H1 (cell line): ENCODE results near the gene CAPN8. TPM values are rescaled to one million over a fixed set of nuclear protein-coding genes. Genes with fewer than 3 reads are reported as not detected.

Source experiments
- CHD1 ChIP-seq: IDR thresholded peaks from 2 replicates; pipeline ENCODE4 v1.6.1; 2012; ENCODE audit warnings: low read depth, low read length, improper control_type of control experiment
- POLR2A ChIP-seq, 2 experiments: IDR thresholded peaks; 1 replicate in 1 of 2; 2 replicates in 1 of 2; pipeline ENCODE4 v1.6.1; 2011; ENCODE audit warnings: low read depth in 2 of 2, low read length in 2 of 2, mild to moderate bottlenecking in 2 of 2; ENCODE audit errors: control extremely low read depth in 1 of 2
- SRF ChIP-seq: IDR thresholded peaks from 2 replicates; pipeline ENCODE4 v1.6.1; 2011; ENCODE audit warnings: mild to moderate bottlenecking, low read depth, low read length, moderate library complexity
- polyA plus RNA-seq, 7 experiments: library from polyadenylated mRNA; depleted of rRNA in 3 of 7; stranded (reverse) in 5 of 7; unstranded in 2 of 7; fragments of >200 nt in 5 of 7; fragments of 200-250 nt in 2 of 7; gene quantifications; 1 replicate in 5 of 7; 2 replicates in 1 of 7; 4 replicates in 1 of 7; pipeline versions ENCODE4 v1.2.1 to v1.2.3, GENCODE V29; 2011 to 2013; ENCODE audit warnings: missing spikeins in 2 of 7, mixed read lengths in 2 of 7
- total RNA-seq: library from RNA; stranded (reverse); fragmentation: NEBNext Ultra II Directional; extraction: Animal tissue kit (Norgen Biotek cat#: 25700); gene quantifications from 2 replicates; pipeline ENCODE4 v1.2.1, GENCODE V29; 2021

The CAPN8 gene
- total and polyA plus RNA-seq, 2 of the 8 experiments (the other 6 are each of a cell fraction or from before 2014, with no cell fraction given) = 0.20 to 0.26 TPM

DNA sequence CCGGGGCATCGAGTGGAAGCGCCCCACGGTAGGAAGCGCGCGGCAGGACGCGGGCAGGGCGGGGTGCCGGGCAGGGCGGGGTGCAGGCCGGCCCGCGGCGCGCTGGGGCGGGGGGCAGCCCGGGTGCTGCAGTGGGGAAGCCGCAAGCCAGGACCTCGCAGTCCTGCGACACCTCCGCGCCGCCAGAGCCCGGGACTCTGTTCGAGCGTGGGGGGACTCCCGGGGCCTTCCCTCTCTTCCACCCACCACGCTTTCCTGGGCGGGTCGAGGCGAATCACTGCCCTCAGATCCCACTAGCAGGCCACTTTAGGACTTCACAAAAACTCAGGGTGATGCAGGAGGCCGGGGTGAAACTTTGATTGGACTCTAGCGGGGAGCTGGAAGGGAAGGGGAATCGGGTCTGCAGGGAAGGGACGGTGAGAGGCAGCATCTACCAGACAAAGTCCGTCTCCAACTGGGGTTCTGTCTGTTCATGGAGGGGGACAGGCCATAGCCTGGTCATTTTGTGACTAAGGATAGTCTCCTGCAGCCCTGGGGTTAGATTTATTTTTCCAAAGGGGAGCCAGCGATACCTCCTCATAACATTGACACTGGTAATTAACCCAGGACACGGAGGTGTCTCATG, 47.5 kb upstream of the CAPN8 start (continued):
- TF ChIP-seq POLR2A (IDR thresholded peaks at IDR 0.05; ENCODE audit: control extremely low read depth in 1 of 2, low read depth in 2 of 2, low read length in 2 of 2) (no peak), CHD1 (no peak), SRF (no peak)
